Liver (tissue), 3 donors: ENCODE data around the gene CRYGD.

Experiments
- CTCF ChIP-seq: fragments of 150-350 bp; IDR thresholded peaks from 2 replicates; pipeline ENCODE4 v1.5.1; 2017; ENCODE audit warnings: improper control_type of control experiment, low read depth, low read length; ENCODE audit not compliant: missing input control
- HNF4A ChIP-seq, 2 donors: conservative IDR thresholded peaks; 2 replicates each; pipeline ENCODE4 v1.6.1; 2016; ENCODE audit warnings: antibody characterized with exemption in 2 of 2, mild to moderate bottlenecking in 2 of 2
- RAD21 ChIP-seq, 2 donors: IDR thresholded peaks; 2 replicates each; pipeline ENCODE4 v1.6.1; 2016; ENCODE audit warnings: antibody characterized with exemption in 2 of 2, mild to moderate bottlenecking in 2 of 2
- TAF1 ChIP-seq: conservative IDR thresholded peaks from 2 replicates; pipeline ENCODE4 v1.6.1; 2016; ENCODE audit warnings: antibody characterized with exemption, mild to moderate bottlenecking
- YY1 ChIP-seq: IDR thresholded peaks from 2 replicates; pipeline ENCODE4 v1.6.1; 2016; ENCODE audit warnings: antibody characterized with exemption, mild to moderate bottlenecking
- donor health status: healthy.
- donor health status: healthy.

GRCh38 chr2:208093128-208093527, 31.2 kb downstream of the CRYGD start:
- TF ChIP-seq RAD21 (IDR thresholded peaks at IDR 0.05) (no peak), CTCF (no peak), TAF1 (no peak), HNF4A (conservative IDR thresholded peaks at IDR 0.05) (no peak), YY1 (no peak)
